Measurements from ENCODE around the gene RABGAP1L.

DNA sequence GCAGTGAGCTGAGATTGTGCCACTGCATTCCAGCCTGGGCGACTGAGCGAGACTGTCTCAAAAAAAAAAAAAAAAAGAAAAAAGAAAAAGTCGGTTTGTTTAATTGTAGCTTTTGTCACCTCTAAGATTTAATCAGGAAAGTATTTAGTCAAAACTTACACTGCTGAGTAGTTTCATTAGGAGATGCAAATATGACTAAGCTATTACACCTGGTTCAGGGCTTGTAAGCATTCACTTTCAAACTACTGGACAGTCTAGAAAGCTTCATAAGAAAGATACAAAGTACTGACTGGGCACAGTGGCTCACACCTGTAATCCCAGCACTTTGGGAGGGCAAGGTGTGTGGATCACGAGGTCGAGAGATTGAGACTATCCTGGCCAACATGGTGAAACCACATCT lies 764.5 kb downstream of the RABGAP1L start:
- TF ChIP-seq, protein P1, sequence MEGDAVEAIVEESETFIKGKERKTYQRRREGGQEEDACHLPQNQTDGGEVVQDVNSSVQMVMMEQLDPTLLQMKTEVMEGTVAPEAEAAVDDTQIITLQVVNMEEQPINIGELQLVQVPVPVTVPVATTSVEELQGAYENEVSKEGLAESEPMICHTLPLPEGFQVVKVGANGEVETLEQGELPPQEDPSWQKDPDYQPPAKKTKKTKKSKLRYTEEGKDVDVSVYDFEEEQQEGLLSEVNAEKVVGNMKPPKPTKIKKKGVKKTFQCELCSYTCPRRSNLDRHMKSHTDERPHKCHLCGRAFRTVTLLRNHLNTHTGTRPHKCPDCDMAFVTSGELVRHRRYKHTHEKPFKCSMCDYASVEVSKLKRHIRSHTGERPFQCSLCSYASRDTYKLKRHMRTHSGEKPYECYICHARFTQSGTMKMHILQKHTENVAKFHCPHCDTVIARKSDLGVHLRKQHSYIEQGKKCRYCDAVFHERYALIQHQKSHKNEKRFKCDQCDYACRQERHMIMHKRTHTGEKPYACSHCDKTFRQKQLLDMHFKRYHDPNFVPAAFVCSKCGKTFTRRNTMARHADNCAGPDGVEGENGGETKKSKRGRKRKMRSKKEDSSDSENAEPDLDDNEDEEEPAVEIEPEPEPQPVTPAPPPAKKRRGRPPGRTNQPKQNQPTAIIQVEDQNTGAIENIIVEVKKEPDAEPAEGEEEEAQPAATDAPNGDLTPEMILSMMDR (IDR thresholded peaks at IDR 0.05; ENCODE audit: low read depth, low read length): no peak
- TF ChIP-seq POLR2A (IDR thresholded peaks at IDR 0.05; ENCODE audit: extremely low read depth, insufficient read length) (no peak), MYC (IDR thresholded peaks at IDR 0.05; ENCODE audit: low read depth, low read length) (no peak)
- TF ChIP-seq, protein P2, sequence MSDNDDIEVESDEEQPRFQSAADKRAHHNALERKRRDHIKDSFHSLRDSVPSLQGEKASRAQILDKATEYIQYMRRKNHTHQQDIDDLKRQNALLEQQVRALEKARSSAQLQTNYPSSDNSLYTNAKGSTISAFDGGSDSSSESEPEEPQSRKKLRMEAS (IDR thresholded peaks at IDR 0.05; ENCODE audit: low read depth, low read length): no peak
